ENCODE results near the gene NDUFA13. TPM values are rescaled to one million over a fixed set of nuclear protein-coding genes. Genes with fewer than 3 reads are reported as not detected.

NDUFA13 gene
- total and polyA plus RNA-seq, 8 donors: 24.5 to 367 (median 143) TPM

- intact Hi-C loops (cut with DNase I; ENCODE audit: low total_unique reads): no loop called here
Measured at GRCh38 chr19:19508217-19508616, 7.8 kb upstream of the NDUFA13 start.

GRCh38 chr19:19510432-19510831, 5.6 kb upstream of the NDUFA13 start:
- no peak overlapping the region for H3K27ac ChIP-seq
- DNase-seq: no peak
- no peaks in the 10 kb centered on the region for H3K27me3 ChIP-seq
- no peak for TF ChIP-seq POLR2A (IDR thresholded peaks at IDR 0.05)
- no peak for TF ChIP-seq CTCF (IDR thresholded peaks at IDR 0.05)
- no peak for TF ChIP-seq POLR2AphosphoS5 (IDR thresholded peaks at IDR 0.05)
- no peak for TF ChIP-seq EP300 (IDR thresholded peaks at IDR 0.05)
- H3K36me3 ChIP-seq: peaks cover 6 to 30% (median 28%) of the 10 kb centered on the region in 4 donors
- H3K9me3 ChIP-seq: no peaks in the 10 kb centered on the region
- intact Hi-C loops (cut with DNase I; ENCODE audit: low total_unique reads): no loop called here
- peaks cover 5 to 16% (median 15%) of the 10 kb centered on the region in 4 donors for H3K4me1 ChIP-seq
- 34 to 42% (median 37%) methylated on average over 6 of the region's 6 CpGs for WGBS, 5 donors
- no peak overlapping the region for H3K4me3 ChIP-seq

More at GRCh38 chr19:19508217-19508616, 7.8 kb upstream of the NDUFA13 start:
- TF ChIP-seq POLR2AphosphoS5 (IDR thresholded peaks at IDR 0.05) (no peak), EP300 (IDR thresholded peaks at IDR 0.05) (no peak), CTCF (IDR thresholded peaks at IDR 0.05) (no peak), POLR2A (IDR thresholded peaks at IDR 0.05) (no peak)
- H3K27ac ChIP-seq: no peak overlapping the region
- H3K36me3 ChIP-seq: peaks cover 20 to 53% (median 50%) of the 10 kb centered on the region in 4 donors
- no peak overlapping the region for H3K4me3 ChIP-seq
- H3K9me3 ChIP-seq: no peaks in the 10 kb centered on the region
- DNase-seq: no peak
- no peaks in the 10 kb centered on the region for H3K27me3 ChIP-seq
- no peaks in the 10 kb centered on the region for H3K4me1 ChIP-seq
- 78 to 87% (median 83%) methylated on average over 11 of the region's 11 CpGs for WGBS, 5 donors

- H3K36me3 ChIP-seq: peaks cover 0 to 6% (median 0%) of the 10 kb centered on the region in 4 donors
- intact Hi-C loops (cut with DNase I; ENCODE audit: low total_unique reads): no loop called here
- peak overlapping the region in 3 of 4 donors; percentile 13 to 16 (median 13) for H3K4me3 ChIP-seq
- WGBS, 5 donors: 82 to 86% (median 84%) methylated on average over 17 of the region's 17 CpGs
- H3K4me1 ChIP-seq: peaks cover 23 to 42% (median 39%) of the 10 kb centered on the region in 4 donors
- H3K27me3 ChIP-seq: no peaks in the 10 kb centered on the region
- no peak for DNase-seq
- H3K27ac ChIP-seq: peak overlapping the region in 1 of 5 donors; percentile 25
- H3K9me3 ChIP-seq: no peaks in the 10 kb centered on the region
- TF ChIP-seq CTCF (IDR thresholded peaks at IDR 0.05): no peak
- TF ChIP-seq POLR2AphosphoS5 (IDR thresholded peaks at IDR 0.05): no peak
Measured at GRCh38 chr19:19513682-19514081, 2.3 kb upstream of the NDUFA13 start.

- peak in 1 of 2 donors; percentile 93 for DNase-seq
- no peaks in the 10 kb centered on the region for H3K9me3 ChIP-seq
- no peaks in the 10 kb centered on the region for H3K27me3 ChIP-seq
- WGBS, 5 donors: 20 to 44% (median 36%) methylated on average over 35 to 46 of the region's 46 CpGs
- peaks cover 0 to 11% (median 3%) of the 10 kb centered on the region in 4 donors for H3K36me3 ChIP-seq
- peak overlapping the region in 3 of 4 donors; percentile 13 to 16 (median 13) for H3K4me3 ChIP-seq
- TF ChIP-seq POLR2AphosphoS5 (IDR thresholded peaks at IDR 0.05): peak in 1 of 3 donors; percentile 43
- TF ChIP-seq CTCF (IDR thresholded peaks at IDR 0.05): no peak
- TF ChIP-seq POLR2A (IDR thresholded peaks at IDR 0.05): no peak
- TF ChIP-seq EP300 (IDR thresholded peaks at IDR 0.05): no peak
- intact Hi-C loops (cut with DNase I; ENCODE audit: low total_unique reads): no loop called here
- H3K27ac ChIP-seq: peak overlapping the region in 1 of 5 donors; percentile 25
- H3K4me1 ChIP-seq: peaks cover 23 to 47% (median 42%) of the 10 kb centered on the region in 4 donors
Measured at GRCh38 chr19:19514215-19514657, 1.8 kb upstream of the NDUFA13 start.
